ENCODE data around the gene TNNI3K. TPM values are rescaled to one million over a fixed set of nuclear protein-coding genes. Genes with fewer than 3 reads are reported as not detected.

Gene TNNI3K
- total RNA-seq, 1 experiment from 2014 or later, result not detected

DNA sequence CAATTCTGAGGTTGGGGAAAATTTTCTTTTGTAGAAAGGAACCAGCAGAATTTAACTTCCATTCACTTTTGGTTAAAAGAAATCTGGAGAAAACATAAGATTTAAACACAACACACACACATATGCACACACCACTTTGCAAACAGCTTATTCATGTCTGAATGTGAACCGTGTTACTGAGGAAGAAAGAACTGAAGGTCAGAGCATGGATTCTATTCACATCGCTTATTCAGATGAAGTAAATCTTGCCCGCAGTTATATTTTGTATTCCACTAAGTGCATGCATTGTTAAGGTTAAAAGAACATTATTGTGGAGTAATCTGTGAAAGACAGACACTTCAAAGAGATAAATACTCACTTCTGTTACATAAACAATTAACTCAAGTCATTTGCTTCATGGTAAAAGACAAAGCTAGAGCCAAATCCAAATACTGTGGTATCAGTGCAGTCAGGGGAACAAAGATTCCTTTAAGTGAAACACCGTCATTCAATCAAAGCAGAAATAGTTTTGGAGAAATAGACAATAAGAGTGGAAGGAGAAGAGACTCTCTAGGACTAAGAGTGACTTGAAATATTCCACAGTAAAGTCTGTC is 195.3 kb downstream of the TNNI3K start:
- H3K4me3 Mint-ChIP-seq, result no peak overlapping the region
- H3K4me1 ChIP-seq (ENCODE audit: insufficient read depth, low read length), result no peaks in the 10 kb centered on the region
- H3K79me2 ChIP-seq (ENCODE audit: insufficient read depth, low read length), result no peaks in the 10 kb centered on the region
- H2BK5ac ChIP-seq (ENCODE audit: insufficient read length, low read length), result no peak overlapping the region
- H3K27me3 Mint-ChIP-seq (ENCODE audit: low read depth), result no peaks in the 10 kb centered on the region; the same call in none of the 2 replicates
- H4K5ac ChIP-seq (ENCODE audit: insufficient read length, low read depth, low read length), result no peak overlapping the region
- H3K79me1 ChIP-seq (ENCODE audit: insufficient read depth, low read depth, low read length, poor library complexity, severe bottlenecking), result no peaks in the 10 kb centered on the region
- H4K91ac ChIP-seq (ENCODE audit: insufficient read length, low read depth, low read length), result no peak overlapping the region
- H2AK5ac ChIP-seq (ENCODE audit: insufficient read length, low read length), result no peak overlapping the region
- H3K18ac ChIP-seq (ENCODE audit: insufficient read length, low read depth, low read length), result no peak overlapping the region
- H3K27ac ChIP-seq (ENCODE audit: insufficient read length, low read depth, low read length), result no peak overlapping the region
- no peak overlapping the region for H3K4ac ChIP-seq (ENCODE audit: low read depth, low read length)
- H4K20me1 ChIP-seq (ENCODE audit: control insufficient read depth, insufficient read depth, insufficient read length), result no peaks in the 10 kb centered on the region
- H2BK20ac ChIP-seq (ENCODE audit: low read depth, low read length, poor library complexity, severe bottlenecking), result no peak overlapping the region
- H3K23me2 ChIP-seq (ENCODE audit: insufficient read length, low read depth, low read length, poor library complexity, severe bottlenecking), result no peaks in the 10 kb centered on the region
- no peak overlapping the region for H2BK15ac ChIP-seq (ENCODE audit: low read depth, low read length)
- H3K14ac ChIP-seq (ENCODE audit: insufficient read depth, low read length), result no peak overlapping the region
- no peak overlapping the region for H4K8ac ChIP-seq (replicated peaks; ENCODE audit: insufficient read length, low read depth, low read length)
- H3K4me2 ChIP-seq (ENCODE audit: insufficient read depth, insufficient read length, low read length), result no peak overlapping the region
- H2BK120ac ChIP-seq (ENCODE audit: low read depth, low read length, poor library complexity, severe bottlenecking), result no peak overlapping the region
- H3K56ac ChIP-seq (ENCODE audit: insufficient read length, low read depth, low read length), result no peak overlapping the region
- no peak overlapping the region for H3T11ph ChIP-seq (ENCODE audit: low read length)
- H3K4me1 Mint-ChIP-seq, result no peaks in the 10 kb centered on the region
- no peaks in the 10 kb centered on the region for H3K9me3 Mint-ChIP-seq
- H2BK12ac ChIP-seq (ENCODE audit: insufficient read length, low read depth, low read length), result no peak overlapping the region
- H3K27me3 ChIP-seq (ENCODE audit: insufficient read depth, low read length), result no peaks in the 10 kb centered on the region
- no CpG with 5 or more reads among the region's 4 CpGs for WGBS (ENCODE audit: extremely low coverage, insufficient read length, low lambda C conversion rate)
- TF ChIP-seq CTCF (conservative IDR thresholded peaks at IDR 0.05), result no peak
- no peak overlapping the region for H3K23ac ChIP-seq (ENCODE audit: insufficient read length, low read depth, low read length)
- H3K27ac Mint-ChIP-seq, result no peak overlapping the region
- H3K36me3 Mint-ChIP-seq (ENCODE audit: insufficient read depth in 1 of 3, low read depth in 3 of 3), result no peaks in the 10 kb centered on the region
- no peak overlapping the region for H3K9ac ChIP-seq (ENCODE audit: extremely low read depth, insufficient read length, low read length)
- no peak overlapping the region for H2AFZ ChIP-seq (ENCODE audit: low read length)
- DNase-seq, result no peak
- no peaks in the 10 kb centered on the region for H3K9me3 ChIP-seq (ENCODE audit: control insufficient read depth, low read depth, low read length)
